Sigmoid colon (tissue), 7 donors: ENCODE measurements around the gene NPAS2. TPM values are rescaled to one million over a fixed set of nuclear protein-coding genes. Genes with fewer than 3 reads are reported as not detected.

ENCODE experiments used
- DNase-seq: peaks from one replicate; pipeline ENCODE4 v3.0.0-alpha.2; 2019
- H3K27ac ChIP-seq, 4 donors: fragments of 200-600 bp; sonication (generic); one replicate each; pipeline ENCODE4 v1.5.1; 2016 to 2019; ENCODE audit warnings: mild to moderate bottlenecking in 1 of 4
- H3K27me3 ChIP-seq, 3 donors: fragments of 200-600 bp; sonication (generic); one replicate each; pipeline ENCODE4 v1.5.1; 2019; ENCODE audit warnings: mild to moderate bottlenecking in 1 of 3
- H3K36me3 ChIP-seq, 4 donors: fragments of 200-600 bp; sonication (generic); one replicate each; pipeline ENCODE4 v1.5.1; 2016 to 2019
- H3K4me1 ChIP-seq, 4 donors: fragments of 200-600 bp; sonication (generic); one replicate each; pipeline ENCODE4 v1.5.1; 2017 to 2019
- H3K4me3 ChIP-seq, 4 donors: fragments of 200-600 bp; sonication (generic); one replicate each; pipeline ENCODE4 v1.5.1; 2017 to 2019; ENCODE audit warnings: mild to moderate bottlenecking in 2 of 4, moderate library complexity in 1 of 4
- H3K9me3 ChIP-seq, 4 donors: fragments of 200-600 bp in 3 of 4; sonication (generic) in 3 of 4; one replicate each; pipeline versions ENCODE4 v1.5.1 to v1.6.1; 2013 to 2019
- CTCF ChIP-seq, 4 experiments: fragments of 450-650 bp in 3 of 4; fragments of 200-600 bp in 1 of 4; IDR thresholded peaks; one replicate each; pipeline ENCODE4 v1.5.1; 2016 to 2019; ENCODE audit warnings: antibody characterized with exemption in 4 of 4, mild to moderate bottlenecking in 3 of 4, moderate library complexity in 2 of 4
- EP300 ChIP-seq, 4 donors: sonication (generic); formaldehyde crosslinking; IDR thresholded peaks; one replicate each; pipeline ENCODE4 v1.6.1; 2017; ENCODE audit warnings: antibody characterized with exemption in 4 of 4
- POLR2A ChIP-seq, 2 donors: fragments of 450-650 bp; IDR thresholded peaks; one replicate each; pipeline ENCODE4 v1.6.1; 2016; ENCODE audit warnings: antibody characterized with exemption in 2 of 2, mild to moderate bottlenecking in 2 of 2, moderate library complexity in 2 of 2
- POLR2AphosphoS5 ChIP-seq, 4 donors: sonication (generic); formaldehyde crosslinking; IDR thresholded peaks; one replicate each; pipeline ENCODE4 v1.6.1; 2017; ENCODE audit warnings: antibody characterized with exemption in 4 of 4
- WGBS, 2 donors: extraction: QIAGEN DNeasy Blood & Tissue Kit; methylation state at CpG; one replicate each; pipeline ENCODE4 v1.1.7; 2013; 5-methylcytosine and 5-hydroxymethylcytosine counted together
- intact Hi-C: fragments of 100-400 bp; cut with DNase I; formaldehyde crosslinking; loops from one replicate; pipeline ENCODE4 v1.15.1; 2023
- polyA plus RNA-seq, 3 donors: library from polyadenylated mRNA; stranded (reverse); fragments of 200-250 nt; gene quantifications; one replicate each; pipeline ENCODE4 v1.2.3, GENCODE V29; 2013
- total RNA-seq, 4 donors: library from RNA; depleted of rRNA; stranded (reverse); fragments of >200 nt; gene quantifications; one replicate each; pipeline ENCODE4 v1.1.0, GENCODE V29; 2016
- donor health status: healthy with polysubstance abuse.
- donor health status: Bipolar disorder and iron deficiency.
- donor health status: healthy.

The NPAS2 gene
- total and polyA plus RNA-seq, 7 donors, result 14.2 to 53.9 (median 23.2) TPM

- 57 to 84% methylated on average over 10 of the region's 10 CpGs for WGBS, 2 donors
- no peaks in the 10 kb centered on the region for H3K9me3 ChIP-seq
- no peak for DNase-seq
- TF ChIP-seq EP300 (IDR thresholded peaks at IDR 0.05) (no peak), POLR2AphosphoS5 (IDR thresholded peaks at IDR 0.05) (no peak), CTCF (IDR thresholded peaks at IDR 0.05) (no peak), POLR2A (IDR thresholded peaks at IDR 0.05) (no peak)
- intact Hi-C loops, result no loop called here
- H3K27ac ChIP-seq, result no peak overlapping the region
- H3K4me1 ChIP-seq, result no peaks in the 10 kb centered on the region
- no peak overlapping the region for H3K4me3 ChIP-seq
- H3K36me3 ChIP-seq, result peaks cover 0 to 22% (median 4%) of the 10 kb centered on the region in 4 donors
- no peaks in the 10 kb centered on the region for H3K27me3 ChIP-seq
These were observed 116.3 kb downstream of the NPAS2 start for GRCh38 chr2:100936070-100936741.

- Histone ChIP-seq H3K4me1 (no peaks in the 10 kb centered on the region), H3K4me3 (no peak overlapping the region), H3K27me3 (no peaks in the 10 kb centered on the region), H3K36me3 (peaks cover 0 to 22% (median 4%) of the 10 kb centered on the region in 4 donors), H3K9me3 (no peaks in the 10 kb centered on the region), H3K27ac (no peak overlapping the region)
- intact Hi-C loops, result no loop called here
- no peak for TF ChIP-seq EP300 (IDR thresholded peaks at IDR 0.05)
- no peak for TF ChIP-seq CTCF (IDR thresholded peaks at IDR 0.05)
- TF ChIP-seq POLR2AphosphoS5 (IDR thresholded peaks at IDR 0.05), result no peak
- DNase-seq, result no peak
- 66 to 68% methylated on average over 2 of the region's 2 CpGs for WGBS, 2 donors
These were observed 117.1 kb downstream of the NPAS2 start for GRCh38 chr2:100936972-100937542.

- DNase-seq, result no peak
- H3K36me3 ChIP-seq, result peaks cover 0 to 15% (median 2%) of the 10 kb centered on the region in 4 donors
These were observed 118.4 kb downstream of the NPAS2 start for GRCh38 chr2:100938031-100939026.

GRCh38 chr2:100939445-100939844 lies 119.5 kb downstream of the NPAS2 start:
- TF ChIP-seq POLR2AphosphoS5 (IDR thresholded peaks at IDR 0.05) (no peak), CTCF (IDR thresholded peaks at IDR 0.05) (no peak), POLR2A (IDR thresholded peaks at IDR 0.05) (no peak), EP300 (IDR thresholded peaks at IDR 0.05) (no peak)
- WGBS, 2 donors, result 92 to 94% methylated on average over 6 of the region's 6 CpGs
- Histone ChIP-seq H3K27ac (no peak overlapping the region), H3K27me3 (no peaks in the 10 kb centered on the region), H3K4me3 (no peak overlapping the region), H3K36me3 (peaks cover 0 to 8% (median 2%) of the 10 kb centered on the region in 4 donors), H3K9me3 (no peaks in the 10 kb centered on the region), H3K4me1 (no peaks in the 10 kb centered on the region)
- no peak for DNase-seq
- intact Hi-C loops, result no loop called here

More at GRCh38 chr2:100938031-100939026, 118.4 kb downstream of the NPAS2 start:
- no peak overlapping the region for H3K4me3 ChIP-seq
- TF ChIP-seq CTCF (IDR thresholded peaks at IDR 0.05) (no peak), EP300 (IDR thresholded peaks at IDR 0.05) (no peak), POLR2AphosphoS5 (IDR thresholded peaks at IDR 0.05) (no peak), POLR2A (IDR thresholded peaks at IDR 0.05) (no peak)
- intact Hi-C loops, result no loop called here
- H3K4me1 ChIP-seq, result no peaks in the 10 kb centered on the region
- 85 to 89% methylated on average over 15 of the region's 15 CpGs for whole genome bisulfite sequencing, 2 donors
- no peaks in the 10 kb centered on the region for H3K9me3 ChIP-seq
- H3K27ac ChIP-seq, result no peak overlapping the region
- no peaks in the 10 kb centered on the region for H3K27me3 ChIP-seq
